H1 (cell line): ENCODE data around the gene TMEM185A. TPM values are rescaled to one million over a fixed set of nuclear protein-coding genes. Genes with fewer than 3 reads are reported as not detected.

Experiments used
- ATF3 ChIP-seq: IDR thresholded peaks from 2 replicates; pipeline ENCODE4 v1.6.1; 2011; ENCODE audit warnings: low read depth, mild to moderate bottlenecking, low read length; ENCODE audit not compliant: insufficient read depth
- BACH1 ChIP-seq: IDR thresholded peaks from 2 replicates; pipeline ENCODE4 v1.6.1; 2012; ENCODE audit warnings: low read length, improper control_type of control experiment
- CHD7 ChIP-seq: fragments of 300-600 bp; sonication (generic); IDR thresholded peaks from 2 replicates; pipeline ENCODE4 v1.7.1; 2012; ENCODE audit warnings: low read length, moderate library complexity, mild to moderate bottlenecking, inconsistent platforms; ENCODE audit not compliant: insufficient replicate concordance
- EZH2 ChIP-seq: fragments of 200-600 bp; sonication (generic); IDR thresholded peaks from 2 replicates; pipeline ENCODE4 v1.7.1; 2012; ENCODE audit warnings: low read depth, mild to moderate bottlenecking, moderate library complexity, low read length, inconsistent platforms; ENCODE audit not compliant: severe bottlenecking
- JUND ChIP-seq: IDR thresholded peaks from 2 replicates; pipeline ENCODE4 v1.6.1; 2011; ENCODE audit warnings: mild to moderate bottlenecking, improper control_type of control experiment, low read length
- MAFK ChIP-seq: IDR thresholded peaks from 2 replicates; pipeline ENCODE4 v1.6.1; 2012; ENCODE audit warnings: low read depth, mild to moderate bottlenecking, improper control_type of control experiment, low read length
- POU5F1 ChIP-seq: IDR thresholded peaks from 2 replicates; pipeline ENCODE4 v1.6.1; 2011; ENCODE audit warnings: low read depth, mild to moderate bottlenecking, low read length, moderate library complexity
- RBBP5 ChIP-seq: IDR thresholded peaks from 2 replicates; pipeline ENCODE4 v1.7.1; 2012; ENCODE audit warnings: low read depth, mild to moderate bottlenecking, inconsistent platforms, low read length, moderate library complexity, borderline replicate concordance
- SAP30 ChIP-seq: fragments of 300-600 bp; sonication (generic); IDR thresholded peaks from 2 replicates; pipeline ENCODE4 v1.7.1; 2012; ENCODE audit warnings: low read length, moderate library complexity, mild to moderate bottlenecking, inconsistent platforms; ENCODE audit not compliant: insufficient read depth, insufficient replicate concordance
- TAF1 ChIP-seq: IDR thresholded peaks from 2 replicates; pipeline ENCODE4 v1.6.1; 2011; ENCODE audit warnings: mild to moderate bottlenecking, low read depth, low read length
- TAF7 ChIP-seq: optimal IDR thresholded peaks from 2 replicates; pipeline ENCODE3; 2011; ENCODE audit warnings: low read depth, mild to moderate bottlenecking, inconsistent platforms, low read length, moderate library complexity, borderline replicate concordance
- TCF12 ChIP-seq: IDR thresholded peaks from 2 replicates; pipeline ENCODE4 v1.6.1; 2011; ENCODE audit warnings: low read depth, mild to moderate bottlenecking, low read length
- polyA plus RNA-seq, 7 experiments: library from polyadenylated mRNA; depleted of rRNA in 3 of 7; stranded (reverse) in 5 of 7; unstranded in 2 of 7; fragments of >200 nt in 5 of 7; fragments of 200-250 nt in 2 of 7; gene quantifications; 1 replicate in 5 of 7; 2 replicates in 1 of 7; 4 replicates in 1 of 7; pipeline versions ENCODE4 v1.2.1 to v1.2.3, GENCODE V29; 2011 to 2013; ENCODE audit warnings: missing spikeins in 2 of 7, mixed read lengths in 2 of 7
- total RNA-seq: library from RNA; stranded (reverse); fragmentation: NEBNext Ultra II Directional; extraction: Animal tissue kit (Norgen Biotek cat#: 25700); gene quantifications from 2 replicates; pipeline ENCODE4 v1.2.1, GENCODE V29; 2021

Gene TMEM185A
- total and polyA plus RNA-seq, 2 of the 8 experiments (the other 6 are each of a cell fraction or from before 2014, with no cell fraction given), result 15.0 to 26.5 TPM

- no peak for TF ChIP-seq CHD7
- TF ChIP-seq TCF12, result no peak
- TF ChIP-seq RBBP5, result no peak
- TF ChIP-seq BACH1, result no peak
- no peak for TF ChIP-seq POU5F1
- no peak for TF ChIP-seq MAFK
- TF ChIP-seq ATF3, result no peak
- no peak for TF ChIP-seq TAF7
- no peak for TF ChIP-seq SAP30
- TF ChIP-seq TAF1, result no peak
- no peak for TF ChIP-seq JUND
- no peak for TF ChIP-seq EZH2
Observed at GRCh38 chrX:149643496-149643895, 11.9 kb upstream of the TMEM185A start (continued).
